Stimulated activated CD4-positive, alpha-beta T cell treated with anti-CD3 and anti-CD28 coated beads, TNF-alpha, amount 100 ng/mL, for 48 hours (primary cell): ENCODE results near the gene ZC3H6.

ENCODE experiments used
- DNase-seq, 3 donors: peaks; one replicate each; pipeline ENCODE4 v3.0.0-alpha.2; 2020; ENCODE audit warnings: low read depth in 3 of 3

Gene ZC3H6

GRCh38 chr2:112275311-112275886, at the start of gene ZC3H6:
TSS of gene ZC3H6 (plus strand) at chr2:112275597. CDS start at chr2:112275995, 398 bp downstream.
- DNase-seq, result peak; percentile 95 to 99 (median 99)

DNA sequence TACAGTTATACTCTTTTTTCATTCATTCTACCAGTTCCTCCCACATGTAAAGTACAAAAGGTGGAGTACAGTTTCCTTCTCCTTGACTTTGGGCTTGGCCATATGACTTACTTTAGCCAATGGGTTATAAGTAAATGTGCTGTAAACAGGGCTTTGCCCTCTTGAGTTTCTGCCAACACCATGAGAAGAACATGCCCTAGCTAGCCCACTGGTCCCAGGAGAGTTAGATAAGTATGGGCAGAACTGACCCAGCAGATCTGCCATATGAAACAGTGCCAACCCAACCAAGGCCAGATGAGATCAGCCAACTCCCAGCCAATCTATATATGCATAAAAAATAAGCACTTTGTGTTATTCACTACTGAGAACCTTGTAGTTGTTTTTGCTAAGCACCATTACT, 46.0 kb upstream of the ZC3H6 start:
- no peak for DNase-seq

DNA sequence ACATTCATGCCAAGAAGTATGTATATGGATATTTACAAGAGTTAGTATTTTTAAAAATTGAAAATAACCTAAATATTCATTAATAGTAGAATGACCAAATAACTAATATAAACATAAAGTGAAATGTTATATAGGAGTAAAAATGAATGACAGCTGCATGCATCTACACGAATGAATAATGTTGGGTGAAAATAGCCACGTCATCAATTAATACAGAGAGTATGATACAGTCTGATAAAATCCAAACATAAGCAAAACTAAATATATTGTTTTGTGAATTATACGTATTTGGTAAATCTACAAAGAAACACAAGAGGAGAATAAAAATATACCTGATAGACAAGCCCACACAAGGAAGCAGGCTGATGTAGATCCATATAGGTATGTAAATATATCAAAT, 45.0 kb upstream of the ZC3H6 start:
- no peak for DNase-seq

GRCh38 chr2:112239862-112240261, 35.5 kb upstream of the ZC3H6 start:
- DNase-seq, result no peak

GRCh38 chr2:112242384-112242783, 33.0 kb upstream of the ZC3H6 start:
- DNase-seq, result no peak

DNA sequence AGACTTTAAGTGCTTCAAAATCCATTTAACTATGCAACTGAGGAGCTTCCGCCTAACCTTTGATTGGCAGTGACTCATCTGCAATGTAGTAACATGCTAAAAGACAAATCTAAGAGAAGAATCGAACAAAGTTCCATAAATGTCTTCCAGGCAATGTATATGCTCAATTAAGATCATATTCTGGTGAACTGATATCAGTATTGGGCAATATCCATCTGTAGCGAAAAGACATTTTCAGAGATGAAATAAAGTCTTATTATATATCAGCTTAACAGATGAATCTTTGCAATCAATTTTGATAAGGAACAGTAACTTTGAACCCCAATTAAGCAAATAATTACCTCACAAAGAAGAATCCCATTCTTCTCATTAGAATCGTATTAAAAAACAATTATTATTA, 32.2 kb upstream of the ZC3H6 start:
- DNase-seq, result no peak

DNA sequence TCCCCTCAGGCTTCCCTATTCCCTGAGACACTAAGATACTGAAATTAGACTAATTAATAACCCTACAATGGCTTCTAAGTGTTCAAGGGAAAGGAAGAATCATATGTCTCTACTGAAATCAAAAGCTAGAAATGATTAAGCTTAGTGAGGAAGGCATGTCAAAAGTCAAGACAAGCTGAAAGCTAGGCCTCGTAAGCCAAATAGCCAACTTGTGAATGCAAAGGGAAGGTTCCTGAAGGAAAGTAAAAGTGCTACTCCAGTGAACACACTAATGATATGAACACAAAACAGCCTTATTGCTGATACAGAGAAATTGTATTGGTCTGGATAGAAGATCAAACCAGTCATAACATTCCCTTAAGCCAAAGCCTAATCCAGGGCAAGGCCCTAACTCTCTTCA, 30.5 kb upstream of the ZC3H6 start:
- DNase-seq, result no peak

- no peak for DNase-seq
Observed at GRCh38 chr2:112251271-112251670, 24.1 kb upstream of the ZC3H6 start.

- no peak for DNase-seq
Observed at GRCh38 chr2:112253261-112253815, 22.1 kb upstream of the ZC3H6 start.

GRCh38 chr2:112254466-112255240, 20.7 kb upstream of the ZC3H6 start, which contains the start of gene ZC3H8:
TSS of gene ZC3H8 (minus strand) at chr2:112255042. CDS start at chr2:112254981, 61 bp downstream.
- peak; percentile 91 to 94 (median 92) for DNase-seq

- no peak for DNase-seq
Observed at GRCh38 chr2:112255875-112256274, 19.5 kb upstream of the ZC3H6 start.

DNA sequence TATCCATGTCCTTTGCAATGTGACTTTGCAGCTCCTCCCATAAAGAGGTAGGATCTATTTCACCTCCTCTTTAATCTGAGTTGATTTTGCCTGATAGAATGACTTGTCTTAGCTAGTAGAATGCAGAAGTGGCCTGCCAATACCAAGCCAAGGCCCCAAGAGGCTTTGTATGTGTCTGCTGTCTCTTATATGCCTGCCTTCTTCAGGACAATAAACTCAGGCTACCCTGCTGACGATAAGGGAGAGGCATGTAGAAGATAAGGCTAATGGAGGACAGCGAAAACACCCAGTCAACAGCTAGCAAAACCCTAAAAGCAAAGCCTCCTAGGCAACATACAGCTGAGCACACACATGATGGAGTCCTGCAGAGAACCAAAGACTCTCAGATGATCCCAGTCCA, 18.7 kb upstream of the ZC3H6 start:
- no peak for DNase-seq

DNA sequence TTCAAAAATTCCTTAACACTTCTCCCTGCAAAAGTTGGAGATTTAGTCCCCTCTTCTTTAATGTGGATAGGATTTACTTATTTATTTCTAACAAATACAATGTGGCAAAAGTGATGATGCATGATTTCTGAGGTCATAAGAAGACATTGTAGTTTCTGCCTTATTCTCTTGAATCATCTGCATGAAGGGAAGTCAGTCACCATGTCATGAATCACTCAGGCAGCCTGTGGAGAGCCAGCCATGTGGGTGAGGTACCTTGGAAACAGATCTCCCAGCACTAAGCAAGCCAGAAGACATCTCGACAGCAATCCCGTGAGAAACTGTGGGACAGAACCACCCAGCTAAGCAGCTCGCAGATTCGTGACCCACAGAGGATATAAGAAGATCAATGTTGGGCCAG, 17.8 kb upstream of the ZC3H6 start:
- DNase-seq, result no peak

- DNase-seq, result peak; percentile 66 to 79 (median 77)
Observed at GRCh38 chr2:112259509-112260294, 15.7 kb upstream of the ZC3H6 start.

- no peak for DNase-seq
Observed at GRCh38 chr2:112260295-112260625, 15.1 kb upstream of the ZC3H6 start.

GRCh38 chr2:112262876-112263275, 12.5 kb upstream of the ZC3H6 start:
- no peak for DNase-seq

DNA sequence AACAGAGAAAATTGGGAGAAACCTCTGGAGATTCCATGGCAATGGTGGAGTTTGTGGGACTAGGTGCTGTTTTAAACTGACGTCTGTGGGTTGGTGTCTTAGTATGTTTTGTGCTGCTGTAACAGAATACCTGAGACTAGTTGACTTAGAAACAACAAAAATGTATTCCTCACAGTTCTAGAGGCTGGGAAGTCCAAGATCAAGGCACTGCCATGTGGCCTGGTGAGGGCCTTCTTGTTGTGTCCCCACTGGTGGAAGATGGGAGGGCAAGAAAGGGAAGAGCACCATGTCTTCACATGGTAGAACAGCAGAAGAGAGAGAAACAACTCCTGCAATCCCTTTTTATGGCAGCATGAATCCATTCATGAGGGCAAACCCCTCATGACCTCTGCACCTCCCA, 6.8 kb upstream of the ZC3H6 start:
- no peak for DNase-seq

- no peak for DNase-seq
Observed at GRCh38 chr2:112272669-112273068, 2.7 kb upstream of the ZC3H6 start.

DNA sequence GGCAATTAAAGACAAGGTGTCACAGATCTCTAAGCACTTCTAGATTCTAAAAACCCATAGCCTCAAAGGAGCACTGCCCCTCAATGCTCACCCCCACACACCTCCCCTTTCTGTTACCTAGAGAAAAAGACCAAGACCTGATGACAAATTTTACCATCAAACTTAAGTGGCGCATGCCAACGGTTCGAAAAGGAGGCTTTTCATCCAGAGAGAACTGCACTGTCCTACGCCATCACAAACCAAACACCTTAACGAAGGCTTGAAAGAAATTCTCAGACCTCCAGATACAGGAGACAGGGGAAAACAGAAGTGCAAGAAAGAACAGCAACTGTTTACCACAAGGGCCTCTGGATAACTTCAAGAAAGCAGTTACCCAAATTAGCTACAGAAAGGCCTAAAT, 2.0 kb upstream of the ZC3H6 start:
- DNase-seq, result no peak

DNA sequence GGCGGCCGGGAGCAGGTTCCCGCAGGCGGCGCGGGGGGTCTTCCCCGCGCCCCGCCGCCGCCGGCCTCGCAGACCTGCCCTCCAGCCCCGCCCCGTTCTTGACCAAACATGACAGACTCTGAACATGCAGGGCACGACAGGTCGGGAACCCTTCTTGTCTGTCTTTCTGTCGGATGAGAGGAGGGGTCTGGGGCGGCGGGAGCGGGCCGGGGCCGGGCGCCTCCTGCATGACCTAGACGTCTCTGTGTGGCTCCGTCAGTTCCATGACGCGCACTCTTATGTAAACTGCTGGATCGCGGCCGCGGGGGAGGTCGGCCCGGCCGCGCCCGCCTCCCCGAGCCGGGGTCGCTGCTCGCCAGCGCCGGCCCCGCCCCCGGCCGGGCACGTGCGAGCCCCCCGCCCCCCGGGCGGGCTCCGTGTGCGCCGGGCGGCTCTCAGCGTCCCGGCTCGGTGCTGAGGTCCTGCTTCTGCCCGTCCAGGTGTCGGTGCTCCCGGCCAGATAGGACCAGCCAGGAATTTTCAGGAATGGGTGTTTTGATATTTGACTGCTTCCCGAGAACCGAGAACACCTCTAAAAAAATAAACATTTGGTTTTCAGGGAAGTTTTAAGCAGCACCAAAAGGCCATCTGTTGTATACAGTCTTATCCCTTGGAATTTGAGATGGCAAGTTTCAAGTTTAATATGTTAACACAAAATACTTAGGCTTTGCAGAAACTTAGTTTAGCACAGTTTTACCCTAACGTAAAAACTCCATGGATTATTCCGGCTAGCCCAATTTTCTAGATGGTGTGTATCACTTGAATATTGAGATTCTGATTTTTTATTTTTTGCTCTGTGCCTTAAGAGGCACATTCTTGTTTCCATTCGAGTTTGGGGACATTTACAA, 733 bp downstream of the ZC3H6 start:
- DNase-seq, result peak; percentile 61 to 68 (median 65)

DNA sequence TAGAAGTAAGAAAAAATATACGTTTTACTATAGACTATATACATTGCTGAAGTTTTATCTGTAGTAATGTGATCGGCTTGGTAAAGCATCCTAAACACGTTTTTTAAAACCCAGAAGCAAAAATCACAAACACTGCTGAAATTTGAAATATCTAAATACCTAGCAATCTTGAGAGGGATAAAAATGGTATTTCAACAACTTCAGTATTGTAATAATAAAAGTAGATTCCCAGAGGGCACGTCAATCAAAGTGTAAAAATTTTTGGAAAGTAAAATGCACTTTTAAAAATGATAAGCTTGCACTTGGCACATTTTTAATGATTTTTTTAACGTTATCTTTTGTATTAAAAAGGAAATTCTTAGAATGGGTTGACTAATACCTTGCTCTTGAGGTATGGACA, 1.6 kb downstream of the ZC3H6 start:
- no peak for DNase-seq
